Measurements from ENCODE around the gene ACAT1. TPM values are rescaled to one million over a fixed set of nuclear protein-coding genes. Genes with fewer than 3 reads are reported as not detected.

The ACAT1 gene
- polyA plus RNA-seq, 1 donor (not counting 4 experiments of a cell fraction or from before 2014, with no cell fraction given): 106 TPM

- Histone ChIP-seq H3K4me1 (ENCODE audit: control insufficient read depth, extremely low read depth, insufficient read depth, low read length) (peaks cover 10% of the 10 kb centered on the region), H3K9me1 (ENCODE audit: control insufficient read depth, extremely low read depth, insufficient read depth, low read length) (no peaks in the 10 kb centered on the region), H3K27ac (ENCODE audit: control insufficient read depth, insufficient read depth, low read length) (no peak overlapping the region), H3K79me2 (ENCODE audit: control insufficient read depth, insufficient read depth, low read length) (peaks cover 32% of the 10 kb centered on the region), H3K27me3 (ENCODE audit: control insufficient read depth, extremely low read depth, insufficient read depth, low read length) (no peaks in the 10 kb centered on the region), H3K36me3 (ENCODE audit: control insufficient read depth in 2 of 2, extremely low read depth in 1 of 2, insufficient read depth in 2 of 2, low read length in 2 of 2) (peaks cover 0 to 1% of the 10 kb centered on the region in 2 experiments), H3K9me3 (ENCODE audit: control insufficient read depth, low read depth, low read length) (no peaks in the 10 kb centered on the region), H3K4me2 (ENCODE audit: control insufficient read depth, extremely low read depth, insufficient read depth, low read depth, low read length) (no peak overlapping the region), H3K9ac (ENCODE audit: control insufficient read depth, extremely low read depth, insufficient read depth, low read length) (no peak overlapping the region), H2AFZ (ENCODE audit: control insufficient read depth, low read length) (no peak overlapping the region), H3K4me3 (ENCODE audit: control insufficient read depth in 2 of 3, extremely low read depth in 1 of 3, insufficient read depth in 2 of 3, low read depth in 1 of 3, low read length in 3 of 3) (no peak overlapping the region), H4K20me1 (ENCODE audit: control insufficient read depth, extremely low read depth, insufficient read depth, low read length) (no peaks in the 10 kb centered on the region)
- DNase-seq (ENCODE audit: low read depth, low spot score) (no peak), FAIRE-seq (no peak)
- dilution Hi-C loops (cut with MboI; ENCODE audit: extremely low pct_ligation_motif_present, low sequenced_read_pairs): no loop called here
- TF ChIP-seq EZH2 (IDR thresholded peaks at IDR 0.05; ENCODE audit: low read length): no peak
- TF ChIP-seq, protein P1, sequence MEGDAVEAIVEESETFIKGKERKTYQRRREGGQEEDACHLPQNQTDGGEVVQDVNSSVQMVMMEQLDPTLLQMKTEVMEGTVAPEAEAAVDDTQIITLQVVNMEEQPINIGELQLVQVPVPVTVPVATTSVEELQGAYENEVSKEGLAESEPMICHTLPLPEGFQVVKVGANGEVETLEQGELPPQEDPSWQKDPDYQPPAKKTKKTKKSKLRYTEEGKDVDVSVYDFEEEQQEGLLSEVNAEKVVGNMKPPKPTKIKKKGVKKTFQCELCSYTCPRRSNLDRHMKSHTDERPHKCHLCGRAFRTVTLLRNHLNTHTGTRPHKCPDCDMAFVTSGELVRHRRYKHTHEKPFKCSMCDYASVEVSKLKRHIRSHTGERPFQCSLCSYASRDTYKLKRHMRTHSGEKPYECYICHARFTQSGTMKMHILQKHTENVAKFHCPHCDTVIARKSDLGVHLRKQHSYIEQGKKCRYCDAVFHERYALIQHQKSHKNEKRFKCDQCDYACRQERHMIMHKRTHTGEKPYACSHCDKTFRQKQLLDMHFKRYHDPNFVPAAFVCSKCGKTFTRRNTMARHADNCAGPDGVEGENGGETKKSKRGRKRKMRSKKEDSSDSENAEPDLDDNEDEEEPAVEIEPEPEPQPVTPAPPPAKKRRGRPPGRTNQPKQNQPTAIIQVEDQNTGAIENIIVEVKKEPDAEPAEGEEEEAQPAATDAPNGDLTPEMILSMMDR (optimal IDR thresholded peaks at IDR 0.05 in 1 of 3, IDR thresholded peaks at IDR 0.05 in 1 of 3, conservative IDR thresholded peaks at IDR 0.05 in 1 of 3; ENCODE audit: extremely low read depth in 1 of 3, insufficient read depth in 2 of 3, low read length in 3 of 3): no peak
Observed at GRCh38 chr11:108125096-108125495, 3.7 kb downstream of the ACAT1 start.

DNA sequence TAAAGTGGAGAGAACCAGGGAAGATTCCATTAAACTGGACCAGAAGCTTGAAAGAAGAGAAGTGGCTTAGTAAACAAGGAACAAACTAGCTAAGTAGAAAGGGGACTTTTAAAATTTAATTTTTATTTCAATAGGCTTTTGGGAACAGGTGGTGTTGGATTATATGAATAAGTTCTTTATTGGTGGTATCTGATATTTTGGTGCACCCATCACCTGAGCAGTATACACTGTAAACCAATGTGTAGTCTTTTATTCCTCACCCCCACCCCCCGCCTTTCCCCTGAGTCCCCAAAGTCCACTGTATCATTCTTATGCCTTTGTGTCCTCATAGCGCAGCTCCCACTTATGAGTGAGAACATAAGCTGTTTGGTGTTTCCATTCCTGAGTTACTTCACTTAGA lies 7.4 kb downstream of the ACAT1 start:
- Histone ChIP-seq H3K4me3 (ENCODE audit: control insufficient read depth in 2 of 3, extremely low read depth in 1 of 3, insufficient read depth in 2 of 3, low read depth in 1 of 3, low read length in 3 of 3) (no peak overlapping the region), H3K9me1 (ENCODE audit: control insufficient read depth, extremely low read depth, insufficient read depth, low read length) (no peaks in the 10 kb centered on the region), H3K9me3 (ENCODE audit: control insufficient read depth, low read depth, low read length) (no peaks in the 10 kb centered on the region), H3K27me3 (ENCODE audit: control insufficient read depth, extremely low read depth, insufficient read depth, low read length) (no peaks in the 10 kb centered on the region), H3K9ac (ENCODE audit: control insufficient read depth, extremely low read depth, insufficient read depth, low read length) (no peak overlapping the region), H3K27ac (ENCODE audit: control insufficient read depth, insufficient read depth, low read length) (no peak overlapping the region), H3K4me2 (ENCODE audit: control insufficient read depth, extremely low read depth, insufficient read depth, low read depth, low read length) (no peak overlapping the region), H2AFZ (ENCODE audit: control insufficient read depth, low read length) (no peak overlapping the region), H3K36me3 (ENCODE audit: control insufficient read depth in 2 of 2, extremely low read depth in 1 of 2, insufficient read depth in 2 of 2, low read length in 2 of 2) (peaks cover 0 to 1% of the 10 kb centered on the region in 2 experiments), H3K79me2 (ENCODE audit: control insufficient read depth, insufficient read depth, low read length) (peaks cover 18% of the 10 kb centered on the region), H4K20me1 (ENCODE audit: control insufficient read depth, extremely low read depth, insufficient read depth, low read length) (no peaks in the 10 kb centered on the region), H3K4me1 (ENCODE audit: control insufficient read depth, extremely low read depth, insufficient read depth, low read length) (no peaks in the 10 kb centered on the region)
- DNase-seq (ENCODE audit: low read depth, low spot score) (no peak), FAIRE-seq (no peak)
- no peak for TF ChIP-seq EZH2 (IDR thresholded peaks at IDR 0.05; ENCODE audit: low read length)
- TF ChIP-seq, protein P1 (optimal IDR thresholded peaks at IDR 0.05 in 1 of 3, IDR thresholded peaks at IDR 0.05 in 1 of 3, conservative IDR thresholded peaks at IDR 0.05 in 1 of 3; ENCODE audit: extremely low read depth in 1 of 3, insufficient read depth in 2 of 3, low read length in 3 of 3): no peak
- dilution Hi-C loops (cut with MboI; ENCODE audit: extremely low pct_ligation_motif_present, low sequenced_read_pairs): no loop called here
